Osteoblast (primary cell): ENCODE results near the gene NR1H4. TPM values are rescaled to one million over a fixed set of nuclear protein-coding genes. Genes with fewer than 3 reads are reported as not detected.

Source experiments
- DNase-seq: peaks from one replicate; pipeline ENCODE4 v3.0.0; 2011; ENCODE audit warnings: low spot score, mixed read lengths; ENCODE audit not compliant: insufficient read length; ENCODE audit errors: missing footprints
- H2AFZ ChIP-seq: 2 replicates; pipeline ENCODE4 v1.6.0; 2011; ENCODE audit warnings: mild to moderate bottlenecking, low read length
- H3K27ac ChIP-seq: 2 replicates; pipeline ENCODE4 v1.5.1; 2011; ENCODE audit warnings: mild to moderate bottlenecking, low read depth, low read length, moderate library complexity
- H3K27me3 ChIP-seq: 2 replicates; pipeline ENCODE4 v1.6.0; 2012; ENCODE audit warnings: mild to moderate bottlenecking, control low read depth, inconsistent platforms, low read length, moderate library complexity; ENCODE audit not compliant: insufficient read depth
- H3K36me3 ChIP-seq: 2 replicates; pipeline ENCODE4 v1.5.1; 2011; ENCODE audit warnings: mild to moderate bottlenecking, low read length, control low read depth, moderate library complexity; ENCODE audit not compliant: insufficient read depth
- H3K4me1 ChIP-seq: 2 replicates; pipeline ENCODE4 v1.5.1; 2011; ENCODE audit warnings: mild to moderate bottlenecking, low read length, control low read depth, moderate library complexity; ENCODE audit not compliant: insufficient read depth
- H3K4me2 ChIP-seq: 2 replicates; pipeline ENCODE4 v1.6.0; 2011; ENCODE audit warnings: mild to moderate bottlenecking, low read length; ENCODE audit not compliant: insufficient read depth
- H3K4me3 ChIP-seq: fragments of 200-600 bp; sonication (generic); 3 replicates; pipeline ENCODE4 v1.5.1; 2012; ENCODE audit warnings: mild to moderate bottlenecking, low read length, inconsistent platforms; ENCODE audit not compliant: insufficient read depth
- H3K79me2 ChIP-seq: 2 replicates; pipeline ENCODE4 v1.6.0; 2012; ENCODE audit warnings: mild to moderate bottlenecking, low read length, control low read depth, inconsistent platforms; ENCODE audit not compliant: insufficient read depth
- H3K9me3 ChIP-seq: 2 replicates; pipeline ENCODE4 v1.5.1; 2011; ENCODE audit warnings: low read depth, low read length, control low read depth
- H4K20me1 ChIP-seq: 2 replicates; pipeline ENCODE4 v1.6.0; 2012; ENCODE audit warnings: mild to moderate bottlenecking, low read length, control low read depth; ENCODE audit not compliant: insufficient read depth
- CTCF ChIP-seq: IDR thresholded peaks from 2 replicates; pipeline ENCODE4 v1.5.1; 2011; ENCODE audit warnings: mild to moderate bottlenecking, low read depth, low read length, moderate library complexity; ENCODE audit errors: extremely low read depth
- total RNA-seq: library from RNA; depleted of rRNA; stranded (reverse); fragments of >200 nt; gene quantifications from 2 replicates; pipeline ENCODE4 v1.2.3, GENCODE V29; 2012

NR1H4 gene
- total RNA-seq, 1 donor: not detected

GRCh38 chr12:100474617-100475016, 951 bp downstream of the NR1H4 start:
- no peak overlapping the region for H3K27ac ChIP-seq
- no peaks in the 10 kb centered on the region for H3K4me1 ChIP-seq

GRCh38 chr12:100476013-100476751, 2.5 kb downstream of the NR1H4 start:
- no peak for TF ChIP-seq CTCF
- Histone ChIP-seq H3K27me3 (no peaks in the 10 kb centered on the region), H2AFZ (no peak overlapping the region), H3K36me3 (no peaks in the 10 kb centered on the region), H3K4me1 (no peaks in the 10 kb centered on the region), H3K79me2 (no peaks in the 10 kb centered on the region), H4K20me1 (no peaks in the 10 kb centered on the region), H3K4me2 (no peak overlapping the region), H3K9me3 (no peaks in the 10 kb centered on the region), H3K4me3 (no peak overlapping the region), H3K27ac (no peak overlapping the region)
- no peak for DNase-seq

More at GRCh38 chr12:100474617-100475016, 951 bp downstream of the NR1H4 start:
- Histone ChIP-seq H3K9me3 (no peaks in the 10 kb centered on the region), H3K4me3 (no peak overlapping the region), H3K4me2 (no peak overlapping the region), H2AFZ (no peak overlapping the region), H3K27me3 (no peaks in the 10 kb centered on the region), H3K36me3 (no peaks in the 10 kb centered on the region), H4K20me1 (no peaks in the 10 kb centered on the region), H3K79me2 (no peaks in the 10 kb centered on the region)
- no peak for TF ChIP-seq CTCF
- no peak for DNase-seq

- no peak for TF ChIP-seq CTCF
- H3K9me3 ChIP-seq: no peaks in the 10 kb centered on the region
- no peak for DNase-seq
- H3K36me3 ChIP-seq: no peaks in the 10 kb centered on the region
- H3K4me1 ChIP-seq: no peaks in the 10 kb centered on the region
- H3K79me2 ChIP-seq: no peaks in the 10 kb centered on the region
- H3K4me3 ChIP-seq: no peak overlapping the region
- H3K27ac ChIP-seq: no peak overlapping the region
- no peaks in the 10 kb centered on the region for H3K27me3 ChIP-seq
- H3K4me2 ChIP-seq: no peak overlapping the region
- H2AFZ ChIP-seq: no peak overlapping the region
- no peaks in the 10 kb centered on the region for H4K20me1 ChIP-seq
Measured at GRCh38 chr12:100481021-100481420, 7.4 kb downstream of the NR1H4 start.

- Histone ChIP-seq H4K20me1 (no peaks in the 10 kb centered on the region), H3K4me2 (no peak overlapping the region), H3K4me3 (no peak overlapping the region), H3K36me3 (no peaks in the 10 kb centered on the region), H3K27me3 (no peaks in the 10 kb centered on the region), H3K4me1 (no peaks in the 10 kb centered on the region), H3K27ac (no peak overlapping the region), H2AFZ (no peak overlapping the region), H3K9me3 (no peaks in the 10 kb centered on the region), H3K79me2 (no peaks in the 10 kb centered on the region)
- no peak for DNase-seq
- TF ChIP-seq CTCF: no peak
Measured at GRCh38 chr12:100484183-100484886, 10.7 kb downstream of the NR1H4 start.
